Loucy (cell line): ENCODE measurements around the gene JMJD4.

Experiments
- H2AFZ ChIP-seq: fragments of 200-600 bp; sonication (generic); 2 replicates; pipeline ENCODE4 v1.6.0; 2016; ENCODE audit warnings: antibody characterized with exemption, mild to moderate bottlenecking, low read length, moderate library complexity
- H3F3A ChIP-seq: fragments of 200-600 bp; 2 replicates; pipeline ENCODE4 v1.6.0; 2016; ENCODE audit warnings: antibody characterized with exemption, low read depth, mild to moderate bottlenecking
- H3K27me3 ChIP-seq: fragments of 200-600 bp; sonication (generic); 2 replicates; pipeline ENCODE4 v1.6.1; 2014; ENCODE audit warnings: low read length, mild to moderate bottlenecking; ENCODE audit not compliant: insufficient read depth, poor library complexity, severe bottlenecking
- H3K36me3 ChIP-seq: fragments of 200-600 bp; sonication (generic); 2 replicates; pipeline ENCODE4 v1.6.1; 2016; ENCODE audit warnings: low read length; ENCODE audit not compliant: insufficient read depth
- H3K4me1 ChIP-seq: fragments of 200-600 bp; sonication (generic); 2 replicates; pipeline ENCODE4 v1.5.1; 2014; ENCODE audit warnings: low read length, mild to moderate bottlenecking; ENCODE audit not compliant: insufficient read depth, poor library complexity, severe bottlenecking
- H3K4me2 ChIP-seq: fragments of 200-600 bp; sonication (generic); 2 replicates; pipeline ENCODE4 v1.6.0; 2014; ENCODE audit warnings: antibody characterized with exemption, low read length, low read depth, mild to moderate bottlenecking; ENCODE audit not compliant: poor library complexity, severe bottlenecking
- H3K4me3 ChIP-seq: fragments of 200-600 bp; sonication (generic); 2 replicates; pipeline ENCODE4 v1.5.1; 2014; ENCODE audit warnings: low read length, mild to moderate bottlenecking, mixed read lengths; ENCODE audit not compliant: poor library complexity, severe bottlenecking
- H3K79me2 ChIP-seq: fragments of 200-600 bp; sonication (generic); 2 replicates; pipeline ENCODE4 v1.6.1; 2014; ENCODE audit warnings: low read length; ENCODE audit not compliant: insufficient read depth
- H3K9ac ChIP-seq: fragments of 200-600 bp; sonication (generic); 2 replicates; pipeline ENCODE4 v1.6.0; 2014; ENCODE audit warnings: mild to moderate bottlenecking, low read depth, low read length, moderate library complexity; ENCODE audit not compliant: poor library complexity, severe bottlenecking
- H3K9me2 ChIP-seq: fragments of 200-600 bp; sonication (generic); replicated peaks from 2 replicates; pipeline ENCODE4 v1.6.1; 2016; ENCODE audit warnings: low read depth, low read length, mixed read lengths
- H3K9me3 ChIP-seq: fragments of 200-600 bp; sonication (generic); 2 replicates; pipeline ENCODE4 v1.6.1; 2014; ENCODE audit warnings: mild to moderate bottlenecking, antibody characterized with exemption, low read length, low read depth; ENCODE audit not compliant: insufficient read depth
- H4K20me1 ChIP-seq: fragments of 200-600 bp; sonication (generic); 2 replicates; pipeline ENCODE4 v1.6.0; 2014; ENCODE audit warnings: antibody characterized with exemption, low read length, mild to moderate bottlenecking; ENCODE audit not compliant: insufficient read depth, poor library complexity, severe bottlenecking
- EZH2phosphoT487 ChIP-seq: fragments of 200-600 bp; IDR thresholded peaks from 2 replicates; pipeline ENCODE4 v1.6.1; 2018; ENCODE audit warnings: antibody characterized with exemption, mild to moderate bottlenecking, moderate library complexity, borderline replicate concordance
- TF ChIP-seq, protein P1 (sequence below): fragments of 200-600 bp; sonication (generic); conservative IDR thresholded peaks from 2 replicates; pipeline ENCODE4 v1.5.1; 2014; ENCODE audit warnings: mild to moderate bottlenecking, antibody characterized with exemption, low read length

The JMJD4 gene

GRCh38 chr1:227749916-227750710, 15.0 kb upstream of the JMJD4 start:
- Histone ChIP-seq H3K79me2 (peaks cover 19% of the 10 kb centered on the region; the same call in 1 of the 2 replicates), H4K20me1 (peaks cover under 1% of the 10 kb centered on the region), H3K9me3 (no peaks in the 10 kb centered on the region), H3K4me2 (no peak overlapping the region), H3K36me3 (peaks cover 31% of the 10 kb centered on the region; the same call in 1 of the 2 replicates), H3F3A (no peaks in the 10 kb centered on the region), H3K27me3 (no peaks in the 10 kb centered on the region), H3K4me3 (no peak overlapping the region), H2AFZ (no peak overlapping the region), H3K9ac (no peak overlapping the region), H3K4me1 (no peaks in the 10 kb centered on the region), H3K9me2 (no peaks in the 10 kb centered on the region)
- TF ChIP-seq, protein P1, sequence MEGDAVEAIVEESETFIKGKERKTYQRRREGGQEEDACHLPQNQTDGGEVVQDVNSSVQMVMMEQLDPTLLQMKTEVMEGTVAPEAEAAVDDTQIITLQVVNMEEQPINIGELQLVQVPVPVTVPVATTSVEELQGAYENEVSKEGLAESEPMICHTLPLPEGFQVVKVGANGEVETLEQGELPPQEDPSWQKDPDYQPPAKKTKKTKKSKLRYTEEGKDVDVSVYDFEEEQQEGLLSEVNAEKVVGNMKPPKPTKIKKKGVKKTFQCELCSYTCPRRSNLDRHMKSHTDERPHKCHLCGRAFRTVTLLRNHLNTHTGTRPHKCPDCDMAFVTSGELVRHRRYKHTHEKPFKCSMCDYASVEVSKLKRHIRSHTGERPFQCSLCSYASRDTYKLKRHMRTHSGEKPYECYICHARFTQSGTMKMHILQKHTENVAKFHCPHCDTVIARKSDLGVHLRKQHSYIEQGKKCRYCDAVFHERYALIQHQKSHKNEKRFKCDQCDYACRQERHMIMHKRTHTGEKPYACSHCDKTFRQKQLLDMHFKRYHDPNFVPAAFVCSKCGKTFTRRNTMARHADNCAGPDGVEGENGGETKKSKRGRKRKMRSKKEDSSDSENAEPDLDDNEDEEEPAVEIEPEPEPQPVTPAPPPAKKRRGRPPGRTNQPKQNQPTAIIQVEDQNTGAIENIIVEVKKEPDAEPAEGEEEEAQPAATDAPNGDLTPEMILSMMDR = no peak
- no peak for TF ChIP-seq EZH2phosphoT487

DNA sequence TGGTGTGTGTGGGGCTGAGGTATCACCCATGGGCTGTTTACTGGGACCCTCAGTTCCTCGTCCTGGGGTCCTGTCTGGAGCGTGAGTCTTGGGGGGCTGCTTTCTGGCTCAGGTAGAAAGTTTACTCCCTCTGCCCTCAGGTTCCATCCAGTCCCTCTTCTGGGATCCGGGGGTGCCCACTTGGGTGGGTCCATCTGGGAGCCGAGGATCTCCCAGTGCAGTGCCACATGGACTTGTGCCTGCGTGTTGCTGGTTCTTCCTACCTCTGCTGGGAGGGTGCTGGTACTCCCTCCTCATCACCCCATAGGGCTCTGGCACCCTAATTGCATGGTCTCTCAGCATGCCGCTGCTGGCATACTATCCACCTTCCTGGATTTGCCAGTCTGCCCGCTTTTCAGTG, 14.1 kb upstream of the JMJD4 start:
- peaks cover 4% of the 10 kb centered on the region for H4K20me1 ChIP-seq
- H2AFZ ChIP-seq = no peak overlapping the region
- no peaks in the 10 kb centered on the region for H3F3A ChIP-seq
- TF ChIP-seq, protein P1 = no peak
- no peak for TF ChIP-seq EZH2phosphoT487
- H3K27me3 ChIP-seq = no peaks in the 10 kb centered on the region
- H3K9me3 ChIP-seq = no peaks in the 10 kb centered on the region
- no peak overlapping the region for H3K4me2 ChIP-seq
- H3K4me3 ChIP-seq = no peak overlapping the region
- H3K9ac ChIP-seq = no peak overlapping the region
- H3K36me3 ChIP-seq = peaks cover 23% of the 10 kb centered on the region; the same call in 1 of the 2 replicates
- H3K79me2 ChIP-seq = peaks cover 23% of the 10 kb centered on the region; the same call in 1 of the 2 replicates
- no peaks in the 10 kb centered on the region for H3K9me2 ChIP-seq
- peaks cover 5% of the 10 kb centered on the region for H3K4me1 ChIP-seq

- Histone ChIP-seq H3K9ac (no peak overlapping the region), H3K27me3 (no peaks in the 10 kb centered on the region), H3K9me2 (no peaks in the 10 kb centered on the region), H3K4me3 (no peak overlapping the region), H4K20me1 (peaks cover 4% of the 10 kb centered on the region), H3K9me3 (no peaks in the 10 kb centered on the region), H3F3A (no peaks in the 10 kb centered on the region), H3K79me2 (peaks cover 20% of the 10 kb centered on the region; the same call in 1 of the 2 replicates), H2AFZ (no peak overlapping the region), H3K4me1 (peaks cover 9% of the 10 kb centered on the region), H3K36me3 (peaks cover 23% of the 10 kb centered on the region; the same call in 1 of the 2 replicates), H3K4me2 (no peak overlapping the region)
- no peak for TF ChIP-seq EZH2phosphoT487
- TF ChIP-seq, protein P1 = no peak
Measured at GRCh38 chr1:227748496-227749182, 13.5 kb upstream of the JMJD4 start.
